ENCODE data around the gene RBM42. TPM values are rescaled to one million over a fixed set of nuclear protein-coding genes. Genes with fewer than 3 reads are reported as not detected.

RBM42 gene
- total and polyA plus RNA-seq, 9 of the 15 experiments (the other 6 are each of a cell fraction or from before 2014, with no cell fraction given): 5.7 to 149 (median 32.4) TPM

DNA sequence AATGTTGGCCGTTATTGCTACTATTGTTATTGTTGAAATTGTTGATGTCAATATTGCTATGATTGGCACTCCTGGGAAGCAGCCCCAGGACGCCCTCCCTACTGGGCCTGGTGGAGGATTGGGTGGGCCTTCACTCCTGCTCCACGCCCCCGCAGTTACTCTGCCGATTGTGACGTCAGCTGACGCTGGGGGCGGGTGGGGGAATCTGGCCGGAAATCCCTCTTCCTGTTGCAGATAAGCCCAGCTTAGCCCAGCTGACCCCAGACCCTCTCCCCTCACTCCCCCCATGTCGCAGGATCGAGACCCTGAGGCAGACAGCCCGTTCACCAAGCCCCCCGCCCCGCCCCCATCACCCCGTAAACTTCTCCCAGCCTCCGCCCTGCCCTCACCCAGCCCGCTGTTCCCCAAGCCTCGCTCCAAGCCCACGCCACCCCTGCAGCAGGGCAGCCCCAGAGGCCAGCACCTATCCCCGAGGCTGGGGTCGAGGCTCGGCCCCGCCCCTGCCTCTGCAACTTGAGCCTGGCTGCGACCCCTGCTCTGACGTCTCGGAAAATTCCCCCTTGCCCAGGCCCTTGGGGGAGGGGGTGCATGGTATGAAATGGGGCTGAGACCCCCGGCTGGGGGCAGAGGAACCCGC is 12.8 kb downstream of the RBM42 start, which contains the start of gene ETV2 (continued):
- TF ChIP-seq ZNF589 (CRISPR knock-in tag; IDR thresholded peaks at IDR 0.05; ENCODE audit: low read depth) (no peak), RBM15 (IDR thresholded peaks at IDR 0.05; ENCODE audit: insufficient read depth, low read length) (no peak), NR1H2 (CRISPR knock-in tag; IDR thresholded peaks at IDR 0.05) (no peak), KDM4B (IDR thresholded peaks at IDR 0.05; ENCODE audit: borderline replicate concordance in 2 of 2, low read depth in 1 of 2) (peak in 1 of 2 experiments; percentile 16; a peak in 1 of 4 replicates), ZNF584 (CRISPR knock-in tag; IDR thresholded peaks at IDR 0.05; ENCODE audit: low read depth) (no peak), ZNF124 (CRISPR knock-in tag; IDR thresholded peaks at IDR 0.05) (no peak), ZFP30 (CRISPR knock-in tag; IDR thresholded peaks at IDR 0.05; ENCODE audit: borderline replicate concordance) (no peak), ARID2 (IDR thresholded peaks at IDR 0.05) (no peak), NRF1 (conservative IDR thresholded peaks at IDR 0.05 in 1 of 2, IDR thresholded peaks at IDR 0.05 in 1 of 2) (no peak), TCFL5 (CRISPR knock-in tag; conservative IDR thresholded peaks at IDR 0.05) (no peak), CBX3 (IDR thresholded peaks at IDR 0.05; ENCODE audit: borderline replicate concordance in 1 of 2, low read length in 2 of 2) (no peak), XRCC5 (IDR thresholded peaks at IDR 0.05; ENCODE audit: low read depth, low read length) (no peak), THRAP3 (IDR thresholded peaks at IDR 0.05; ENCODE audit: borderline replicate concordance) (no peak), TEAD2 (tag; IDR thresholded peaks at IDR 0.05) (no peak), PHF21A (IDR thresholded peaks at IDR 0.05; ENCODE audit: borderline replicate concordance, low read depth) (peak; percentile 62; the same call in 1 of the 2 replicates), HDGF (IDR thresholded peaks at IDR 0.05) (no peak), ZNF398 (CRISPR knock-in tag; IDR thresholded peaks at IDR 0.05) (no peak), PBX2 (CRISPR knock-in tag; IDR thresholded peaks at IDR 0.05; ENCODE audit: low read depth) (no peak), PBX2 (tag; conservative IDR thresholded peaks at IDR 0.05; ENCODE audit: low read depth) (no peak), EHMT2 (IDR thresholded peaks at IDR 0.05) (no peak), TBP (optimal IDR thresholded peaks at IDR 0.05; ENCODE audit: low read depth, low read length) (no peak), PPARD (CRISPR knock-in tag; IDR thresholded peaks at IDR 0.05) (no peak)
- TF ChIP-seq, protein P1, sequence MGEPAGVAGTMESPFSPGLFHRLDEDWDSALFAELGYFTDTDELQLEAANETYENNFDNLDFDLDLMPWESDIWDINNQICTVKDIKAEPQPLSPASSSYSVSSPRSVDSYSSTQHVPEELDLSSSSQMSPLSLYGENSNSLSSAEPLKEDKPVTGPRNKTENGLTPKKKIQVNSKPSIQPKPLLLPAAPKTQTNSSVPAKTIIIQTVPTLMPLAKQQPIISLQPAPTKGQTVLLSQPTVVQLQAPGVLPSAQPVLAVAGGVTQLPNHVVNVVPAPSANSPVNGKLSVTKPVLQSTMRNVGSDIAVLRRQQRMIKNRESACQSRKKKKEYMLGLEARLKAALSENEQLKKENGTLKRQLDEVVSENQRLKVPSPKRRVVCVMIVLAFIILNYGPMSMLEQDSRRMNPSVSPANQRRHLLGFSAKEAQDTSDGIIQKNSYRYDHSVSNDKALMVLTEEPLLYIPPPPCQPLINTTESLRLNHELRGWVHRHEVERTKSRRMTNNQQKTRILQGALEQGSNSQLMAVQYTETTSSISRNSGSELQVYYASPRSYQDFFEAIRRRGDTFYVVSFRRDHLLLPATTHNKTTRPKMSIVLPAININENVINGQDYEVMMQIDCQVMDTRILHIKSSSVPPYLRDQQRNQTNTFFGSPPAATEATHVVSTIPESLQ (CRISPR knock-in tag; IDR thresholded peaks at IDR 0.05): no peak

Measured in K562 (cell line).